ENCODE data around the gene UBE2D1.

- TF ChIP-seq CTCF (conservative IDR thresholded peaks at IDR 0.05; ENCODE audit: low read depth, low read length) (no peak), RFX5 (IDR thresholded peaks at IDR 0.05; ENCODE audit: low read depth, low read length) (no peak), USF2 (IDR thresholded peaks at IDR 0.05; ENCODE audit: low read depth, low read length) (no peak), POLR2A (IDR thresholded peaks at IDR 0.05; ENCODE audit: low read depth, low read length) (no peak), RAD21 (IDR thresholded peaks at IDR 0.05; ENCODE audit: low read length) (no peak)
Observed at GRCh38 chr10:58362027-58362789, 27.4 kb downstream of the UBE2D1 start.
